Stimulated activated CD4-positive, alpha-beta T cell treated with anti-CD3 and anti-CD28 coated beads, Interleukin-4, amount 100 ng/mL, for 4 hours (primary cell): ENCODE measurements around the gene ABCC8.
"Not testable (repeated sequence)": the region's sequence is repeated elsewhere in the genome, so short reads cannot be mapped to it uniquely, and the experiment has no call there.

Experiments
- DNase-seq, 2 experiments: peaks; one replicate each; pipeline ENCODE4 v3.0.0-alpha.2; 2020

The ABCC8 gene

DNA sequence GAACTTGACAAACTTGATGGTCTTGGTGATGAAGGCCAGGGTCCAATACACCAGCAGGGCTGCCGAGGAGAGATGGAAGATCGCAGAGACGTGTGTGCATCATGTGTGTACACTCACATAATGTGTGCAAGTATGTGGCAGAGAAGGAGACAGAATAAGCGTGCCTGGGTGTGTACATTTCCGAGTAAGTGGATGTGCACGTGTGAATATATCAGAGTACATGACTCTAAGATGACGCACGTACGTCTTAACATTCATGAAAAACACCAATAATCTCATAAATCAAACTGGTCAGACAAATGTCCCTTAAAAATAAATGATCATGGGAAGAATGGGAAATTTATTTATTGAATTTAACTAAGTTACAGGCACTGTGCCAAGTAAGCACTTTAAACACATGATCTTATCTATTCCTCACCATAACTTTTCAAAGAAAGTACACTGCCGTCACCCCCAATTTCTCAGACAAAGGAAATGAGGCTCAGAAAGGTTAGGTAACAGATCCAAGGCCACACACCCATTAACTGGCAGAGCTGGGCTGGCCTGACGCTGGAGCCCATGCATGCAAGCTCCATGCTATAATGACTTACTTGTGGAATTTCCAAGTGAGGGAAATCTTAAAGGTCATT lies 13.0 kb downstream of the ABCC8 start:
- DNase-seq: no peak

DNA sequence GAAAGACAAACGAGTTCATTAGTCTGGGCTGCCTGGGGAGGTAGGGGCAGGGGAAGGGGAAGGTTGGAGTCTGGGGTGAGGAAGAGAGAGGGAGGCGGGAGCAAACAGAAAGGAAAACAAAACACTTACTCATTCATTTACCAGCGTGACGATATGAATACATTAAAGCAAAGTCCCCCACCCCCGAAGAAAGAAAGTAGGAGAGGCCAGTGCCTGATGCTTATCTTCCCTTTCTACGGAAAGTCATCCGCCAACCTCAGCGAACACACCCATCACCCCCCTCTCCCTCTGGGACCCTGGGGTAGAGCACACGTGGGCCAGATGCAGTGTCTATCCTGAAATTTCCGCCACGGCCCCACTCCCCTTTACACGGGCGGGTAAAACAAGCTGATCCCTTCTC lies 13.7 kb downstream of the ABCC8 start:
- no peak for DNase-seq

DNA sequence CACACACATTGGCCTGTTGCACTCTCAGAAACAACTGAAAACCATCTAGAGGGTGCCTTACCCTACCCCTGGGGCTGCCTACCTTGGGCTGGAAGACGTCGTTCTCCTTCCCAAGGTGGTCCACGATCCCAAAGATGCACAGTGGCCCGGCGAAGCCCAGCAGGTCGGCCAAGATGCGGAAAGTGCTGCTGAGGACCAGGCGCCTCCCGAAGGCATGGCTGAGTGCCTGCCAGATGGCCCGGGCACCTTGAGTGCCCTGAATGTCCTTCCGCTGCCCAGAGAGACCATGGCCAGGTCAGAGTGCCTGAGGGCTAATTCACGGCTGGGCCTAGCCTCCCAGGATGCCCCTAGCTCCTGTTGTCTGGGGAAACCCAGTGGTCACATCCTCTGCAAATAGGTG lies 16.2 kb downstream of the ABCC8 start:
- DNase-seq: no peak

DNA sequence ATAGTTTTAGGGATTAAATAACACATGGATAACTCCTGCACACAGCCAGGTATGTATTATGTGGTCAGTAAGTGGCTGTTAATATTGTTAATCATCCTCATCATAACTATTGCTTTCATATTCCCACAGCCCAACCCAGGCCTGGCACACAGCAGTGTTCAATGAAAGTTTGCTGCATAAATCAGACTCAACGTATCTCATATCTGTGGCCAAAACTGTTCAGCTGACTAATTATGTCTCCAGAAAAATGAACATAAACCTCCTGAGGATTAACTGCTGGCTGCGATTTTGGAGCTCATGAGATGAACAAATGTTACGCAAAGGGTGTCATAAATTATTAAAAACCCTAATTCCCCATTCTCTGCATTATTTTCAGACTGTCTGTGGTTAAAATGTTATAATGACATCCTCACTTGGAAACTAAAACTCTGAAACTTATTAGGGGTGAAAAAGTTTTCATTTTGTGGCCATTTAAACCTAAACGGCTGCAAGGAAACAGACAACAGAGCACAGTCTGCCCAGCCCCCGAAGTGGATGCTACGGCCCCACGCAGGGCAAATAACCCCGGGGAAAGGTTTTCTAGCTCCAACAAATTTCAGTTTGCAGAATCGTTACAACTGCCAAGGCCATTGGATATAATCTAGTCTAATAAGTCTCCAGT lies 17.3 kb downstream of the ABCC8 start:
- DNase-seq: no peak

DNA sequence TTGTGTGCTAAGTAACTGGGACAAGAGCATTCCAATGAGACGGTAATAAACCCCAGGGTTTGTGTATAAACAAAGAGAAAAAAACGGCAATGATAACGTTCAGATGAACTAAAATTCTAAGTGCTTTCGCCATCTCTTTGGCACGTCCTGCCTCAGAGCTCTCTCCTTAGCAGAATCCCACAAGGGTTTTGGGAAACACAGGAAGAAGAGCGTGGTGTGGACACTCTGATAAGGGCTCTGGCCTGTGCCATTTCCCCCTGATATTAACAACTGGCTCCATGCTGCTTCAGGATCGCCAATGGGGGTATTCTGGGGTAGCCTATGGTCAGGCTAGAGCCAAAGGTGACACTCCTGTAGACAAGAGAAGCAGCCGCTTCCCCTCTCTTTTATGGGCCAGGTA lies 18.4 kb downstream of the ABCC8 start:
- no peak for DNase-seq

DNA sequence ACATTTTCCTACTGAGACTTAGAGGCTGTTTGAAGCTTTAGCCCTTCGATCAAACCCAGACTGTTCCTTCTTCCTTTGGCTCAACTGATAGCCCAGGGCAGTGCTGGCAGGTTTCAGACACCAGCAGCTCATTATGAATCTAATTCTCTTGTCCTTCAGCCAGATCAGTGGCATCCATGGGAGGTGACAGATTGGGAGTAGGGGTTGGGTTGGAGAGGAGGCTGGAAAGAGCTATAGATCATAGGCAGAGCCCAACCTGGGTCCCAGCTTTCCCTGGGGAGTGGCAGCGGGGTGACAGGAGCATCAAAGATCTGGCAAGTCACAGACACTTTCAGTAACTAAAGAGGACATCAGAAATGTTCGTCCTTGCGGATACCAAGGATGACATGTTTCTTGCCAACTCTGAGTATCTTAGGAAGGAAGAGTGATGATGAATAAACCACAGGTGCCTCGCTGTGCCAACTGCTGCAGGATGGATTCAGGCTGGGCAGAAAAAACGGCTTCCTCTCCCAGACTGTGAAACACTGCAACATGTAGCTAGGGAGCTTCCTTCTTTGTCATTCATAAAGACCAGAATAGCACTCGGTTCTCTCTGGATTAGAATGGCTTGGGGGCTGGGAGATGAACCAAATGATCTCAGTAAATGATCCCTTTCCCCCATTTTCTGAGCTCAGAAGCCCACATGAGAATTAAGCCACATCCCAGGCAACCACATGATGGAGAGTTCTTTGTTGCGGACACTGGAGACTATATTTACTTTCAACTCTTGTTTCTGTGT lies 19.1 kb downstream of the ABCC8 start:
- no peak for DNase-seq

DNA sequence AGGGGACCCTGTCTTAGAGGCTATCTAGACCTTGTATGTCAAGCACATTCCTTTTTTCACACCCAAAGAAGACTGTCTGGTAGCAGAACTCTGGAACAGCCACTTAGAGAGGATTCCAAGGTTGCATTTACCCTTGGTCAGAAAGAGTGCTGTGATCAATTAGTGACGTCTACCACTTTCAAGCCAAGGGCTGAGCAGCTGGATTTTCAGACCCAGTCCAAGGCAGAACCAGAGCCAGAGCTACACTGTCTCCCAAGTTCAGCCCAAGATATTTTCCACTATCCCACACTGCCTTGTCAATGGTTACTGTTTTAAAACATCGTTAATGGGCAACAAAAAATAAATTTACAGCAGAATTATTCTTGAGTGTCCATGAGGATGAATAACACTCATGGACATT lies 24.0 kb downstream of the ABCC8 start:
- DNase-seq: no peak

DNA sequence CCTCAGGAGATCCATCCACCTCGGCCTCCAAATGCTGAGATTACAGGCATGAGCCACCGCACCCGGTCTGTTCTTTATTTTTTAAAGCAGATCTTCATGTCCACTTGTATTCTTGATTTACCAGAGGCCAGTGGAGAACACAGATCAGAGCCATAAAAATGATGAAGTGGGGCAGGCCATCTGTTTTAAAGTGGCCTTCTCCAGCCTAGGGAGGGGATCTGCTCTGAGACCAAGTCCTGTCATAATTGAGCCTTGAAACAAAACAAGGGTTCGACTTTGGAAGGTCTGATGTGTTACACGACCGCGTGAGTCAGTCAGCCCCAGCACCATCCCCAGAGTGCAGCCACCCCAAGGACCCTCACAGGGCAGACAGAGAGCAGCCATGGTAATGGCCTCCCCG lies 27.5 kb downstream of the ABCC8 start:
- no peak for DNase-seq

DNA sequence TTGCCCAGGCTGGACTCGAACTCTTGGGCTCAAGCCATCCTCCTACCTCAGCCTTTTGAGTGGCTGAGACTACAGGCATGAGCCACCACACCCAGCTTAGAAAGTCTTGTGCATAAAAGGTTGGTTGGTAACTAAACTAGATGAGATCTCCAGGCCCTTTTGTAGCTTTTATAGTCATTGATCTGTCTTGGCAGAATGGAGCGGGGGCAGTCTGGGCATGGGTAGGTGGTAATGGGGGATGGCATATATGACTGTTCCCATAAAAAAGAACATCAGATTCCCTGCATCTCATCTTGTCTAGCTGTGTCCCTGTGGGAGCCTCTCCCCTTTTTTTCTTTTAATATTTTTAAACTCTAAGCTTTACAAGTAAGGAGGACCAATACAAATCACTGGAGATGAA lies 30.2 kb downstream of the ABCC8 start:
- DNase-seq: no peak

DNA sequence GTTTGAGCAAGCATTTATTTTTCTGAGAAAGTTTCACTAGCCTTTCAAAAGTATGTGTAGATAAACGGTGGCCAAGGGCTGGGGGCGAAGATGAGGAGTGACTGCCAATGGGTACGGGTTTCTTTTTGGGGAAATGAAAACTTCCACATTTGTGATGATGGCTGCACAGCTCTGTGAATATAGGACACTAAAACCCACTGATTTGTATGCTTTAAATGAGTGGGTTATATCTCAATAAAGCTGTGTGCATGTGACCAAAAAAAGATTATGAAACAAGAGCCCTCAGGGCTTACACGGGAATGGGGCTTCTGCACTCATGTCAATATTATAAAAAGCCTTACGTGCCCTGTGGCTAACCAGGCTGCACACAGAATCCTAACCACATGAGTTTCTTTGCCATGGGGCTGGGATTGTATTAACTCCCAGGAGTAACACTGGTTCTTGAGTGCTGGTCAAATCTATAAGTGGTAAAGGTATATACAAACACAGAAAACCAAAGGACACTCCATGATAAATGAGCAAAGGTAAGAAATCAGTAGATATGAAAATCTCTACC lies 31.3 kb downstream of the ABCC8 start:
- no peak for DNase-seq

DNA sequence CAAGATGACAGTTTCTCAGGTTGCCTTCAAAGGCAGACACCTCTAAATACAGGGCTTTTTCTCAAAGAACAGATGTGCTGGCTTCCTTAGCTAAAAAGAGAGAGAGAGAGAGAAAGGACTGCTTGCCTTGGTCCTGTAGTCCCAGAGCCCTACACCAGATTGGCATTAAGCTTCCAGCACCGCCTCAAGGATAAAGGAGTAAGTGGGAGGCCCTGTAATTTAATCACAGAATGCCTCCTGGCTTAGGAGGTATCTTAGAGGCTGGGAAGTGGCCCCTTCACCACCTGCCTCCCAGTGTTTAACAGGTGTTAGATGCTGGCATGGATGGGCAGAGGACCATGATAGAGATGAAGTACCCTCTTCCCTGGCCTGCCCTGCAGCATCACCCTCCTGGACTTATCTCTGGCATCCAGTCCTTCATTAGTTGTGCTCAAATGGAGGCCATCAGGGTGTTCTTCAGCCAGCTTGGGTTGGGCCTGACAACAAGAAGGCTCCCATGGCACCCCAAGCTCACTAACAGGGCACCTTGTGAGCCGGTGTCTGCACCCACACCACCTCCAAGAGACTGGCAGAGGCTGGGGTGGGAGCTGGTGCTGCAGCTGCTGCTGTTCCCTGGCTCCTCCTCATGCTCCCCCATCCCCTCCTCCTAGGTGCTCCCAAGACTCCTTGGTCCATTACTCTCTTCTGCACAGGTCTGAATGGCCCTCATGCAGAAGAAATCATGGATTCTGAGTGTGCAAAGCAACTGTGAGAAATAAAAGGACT lies 32.5 kb downstream of the ABCC8 start:
- DNase-seq: no peak

DNA sequence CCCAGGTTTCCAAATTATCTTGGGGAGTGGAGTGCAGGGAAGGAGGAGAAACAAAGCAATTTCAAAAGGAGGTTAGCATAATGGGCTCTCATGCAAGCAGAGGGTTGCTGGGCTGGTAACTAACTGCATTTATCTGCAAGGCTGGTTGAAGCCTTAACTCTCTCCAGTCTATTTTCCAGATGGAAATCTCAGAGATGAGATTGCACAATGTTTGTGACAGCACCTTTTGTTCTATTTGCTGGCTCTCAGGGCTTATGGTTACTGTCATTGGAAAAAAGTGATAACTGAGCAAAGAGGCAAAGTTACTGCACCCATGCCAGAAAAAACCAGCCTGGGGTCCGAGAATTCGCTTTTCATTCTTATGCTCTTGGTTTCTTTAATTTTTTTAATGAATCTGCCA lies 33.2 kb downstream of the ABCC8 start:
- no peak for DNase-seq

DNA sequence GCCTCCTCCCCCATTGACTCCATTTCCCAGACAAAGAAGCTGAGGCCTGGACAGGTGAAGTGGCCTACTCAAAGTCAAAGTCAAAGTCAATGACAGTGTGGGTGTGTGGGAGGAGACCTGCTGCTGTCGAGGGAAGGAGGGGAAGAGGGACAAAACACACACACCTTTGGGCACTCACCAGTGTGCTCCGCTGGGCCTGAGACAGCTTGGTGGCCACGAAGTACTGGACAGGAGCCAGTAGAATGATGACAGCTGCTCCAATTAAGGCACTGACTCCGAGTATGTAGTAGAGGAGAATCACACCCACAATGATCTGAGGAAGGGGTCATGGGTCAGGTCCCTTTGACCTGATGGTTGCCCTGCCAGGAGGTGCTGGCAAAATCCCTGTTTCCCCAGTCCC lies 33.6 kb downstream of the ABCC8 start:
- DNase-seq: no peak

DNA sequence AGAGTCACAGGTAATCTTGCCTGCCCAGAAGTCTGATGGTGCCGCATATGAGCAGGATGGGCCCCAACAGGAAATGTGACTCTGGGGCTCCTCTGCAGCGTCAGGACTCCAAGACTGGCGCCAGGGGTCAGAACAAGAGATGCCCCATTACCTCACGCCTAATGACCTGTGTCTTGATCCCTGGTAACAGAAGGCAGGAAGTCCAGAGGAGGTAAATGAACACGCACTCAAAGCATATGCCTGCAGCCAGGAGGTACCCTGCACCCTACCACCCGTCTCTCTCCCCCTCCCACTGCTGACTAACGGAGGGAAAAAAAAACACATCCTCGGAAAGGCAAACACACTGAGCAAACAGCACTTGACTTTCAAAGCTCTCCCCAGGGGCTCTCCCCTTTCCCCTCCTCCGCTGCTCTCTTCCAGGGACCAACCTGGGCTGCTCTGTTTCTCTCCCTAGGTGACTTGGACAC lies 37.3 kb downstream of the ABCC8 start:
- DNase-seq: no peak

DNA sequence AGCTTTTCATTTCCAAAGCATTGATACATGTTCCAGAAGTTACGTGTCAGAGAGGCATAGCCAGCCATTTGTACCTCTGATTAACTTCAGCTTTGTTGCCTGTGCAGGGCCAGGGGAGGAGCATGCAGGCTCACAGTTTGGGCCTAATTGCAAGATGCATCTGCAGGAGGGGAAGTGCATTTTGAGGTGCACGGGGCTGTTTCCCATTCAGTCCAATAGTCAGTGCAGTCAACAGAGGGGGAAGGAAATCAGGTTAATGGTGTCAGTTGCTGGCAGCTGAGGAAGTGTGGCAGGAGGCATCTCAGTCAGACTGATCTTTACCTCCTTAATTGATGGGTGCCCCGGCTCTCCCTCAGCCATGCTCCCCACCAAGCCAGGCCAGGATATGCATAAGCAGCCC lies 39.3 kb downstream of the ABCC8 start:
- DNase-seq: no peak

DNA sequence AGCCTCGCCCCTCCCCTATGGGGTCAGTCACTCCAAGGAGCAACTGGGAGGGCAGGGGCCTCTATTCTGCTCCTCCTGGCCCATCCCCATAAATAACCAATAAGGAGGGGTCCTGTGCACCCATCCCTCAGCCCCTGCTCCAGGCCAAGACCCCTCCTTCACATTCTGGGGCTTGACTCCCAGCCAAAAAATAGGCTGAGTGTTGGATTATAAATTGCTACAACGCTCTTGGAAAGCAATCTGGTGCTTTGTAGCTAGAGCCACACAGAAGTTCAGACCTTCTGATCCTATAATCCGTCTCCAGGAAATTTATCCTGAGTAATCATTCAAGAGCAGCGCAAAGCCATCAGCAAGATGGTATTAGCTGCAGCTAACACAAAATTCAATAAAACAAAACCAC lies 42.5 kb downstream of the ABCC8 start:
- DNase-seq: no peak

DNA sequence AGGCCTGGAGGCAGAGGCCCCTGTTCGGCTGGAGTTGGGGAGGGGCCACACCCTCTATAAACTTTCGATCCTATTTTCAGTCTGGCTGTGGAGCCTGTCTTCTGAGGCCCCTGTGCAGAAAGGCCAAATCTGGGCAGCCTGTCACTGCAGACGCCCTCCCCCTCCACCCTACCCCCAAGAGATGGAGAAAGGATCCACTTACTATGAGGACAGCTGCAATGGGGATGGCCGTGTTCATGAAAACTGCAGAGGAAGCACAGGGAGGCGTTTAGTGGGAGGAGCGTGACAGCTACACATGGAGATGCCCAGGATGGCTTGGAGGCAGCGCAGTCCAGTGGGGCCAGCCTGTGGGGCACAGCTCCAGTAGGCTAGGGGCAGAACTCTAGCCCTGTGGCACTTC lies 44.6 kb downstream of the ABCC8 start:
- DNase-seq: no peak

DNA sequence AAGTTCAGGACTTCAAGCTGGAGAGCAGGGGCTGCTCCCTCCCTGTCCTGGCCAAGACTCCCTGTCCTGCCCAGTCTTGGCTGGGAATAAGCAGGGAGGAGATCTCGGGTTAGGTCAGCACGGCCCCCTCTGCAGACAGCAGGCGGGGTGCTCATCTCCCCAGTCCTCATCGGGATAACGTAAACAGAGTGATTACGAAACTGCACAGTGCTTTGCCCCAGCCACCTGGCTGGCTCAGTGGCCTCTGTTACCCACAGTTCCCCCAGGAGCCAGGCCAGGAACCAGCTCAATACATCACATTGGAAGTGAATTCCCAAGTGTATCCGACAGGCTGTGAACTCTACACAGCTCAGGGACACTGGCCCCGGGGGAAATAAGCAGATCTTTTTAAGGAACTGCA lies 45.5 kb downstream of the ABCC8 start:
- DNase-seq: no peak

DNA sequence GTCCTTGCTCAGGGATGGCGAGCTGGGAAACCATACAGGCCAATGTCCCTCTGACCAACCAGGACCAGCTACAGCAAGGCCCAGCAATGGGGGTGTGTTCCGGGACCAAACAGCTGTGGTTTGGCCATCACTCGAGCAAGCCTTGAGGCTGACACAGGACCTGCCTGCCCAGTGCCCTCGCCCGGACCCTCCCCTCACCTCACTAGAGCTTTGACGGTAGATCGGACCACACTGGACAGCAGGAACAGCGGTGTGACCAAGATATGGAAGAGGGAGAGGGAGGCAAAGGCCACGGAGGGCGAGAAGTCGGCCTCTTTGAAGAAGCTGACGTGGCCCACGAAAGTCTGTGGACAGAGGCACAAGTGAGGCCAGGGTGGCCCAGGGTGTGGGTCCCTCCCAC lies 46.0 kb downstream of the ABCC8 start:
- no peak for DNase-seq

DNA sequence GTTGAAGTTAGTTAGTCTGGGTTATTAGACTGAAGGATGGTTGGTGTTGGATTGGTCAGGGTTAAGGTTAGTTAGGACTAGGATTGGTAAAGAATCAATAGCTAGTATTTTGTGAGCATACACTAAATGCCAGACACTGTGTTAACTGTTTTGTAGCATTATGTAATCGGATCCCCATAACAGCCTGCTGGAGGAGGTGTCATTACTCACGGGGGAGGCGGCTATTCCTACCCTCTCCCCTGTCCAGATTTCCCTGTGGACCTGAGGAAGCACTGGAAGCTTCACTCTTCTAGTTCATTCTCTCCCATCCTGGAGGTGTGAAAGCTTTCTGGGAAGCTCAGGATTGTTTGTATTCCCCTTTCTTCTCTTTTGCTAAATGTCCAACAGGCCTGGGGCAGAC lies 47.7 kb downstream of the ABCC8 start:
- no peak for DNase-seq

DNA sequence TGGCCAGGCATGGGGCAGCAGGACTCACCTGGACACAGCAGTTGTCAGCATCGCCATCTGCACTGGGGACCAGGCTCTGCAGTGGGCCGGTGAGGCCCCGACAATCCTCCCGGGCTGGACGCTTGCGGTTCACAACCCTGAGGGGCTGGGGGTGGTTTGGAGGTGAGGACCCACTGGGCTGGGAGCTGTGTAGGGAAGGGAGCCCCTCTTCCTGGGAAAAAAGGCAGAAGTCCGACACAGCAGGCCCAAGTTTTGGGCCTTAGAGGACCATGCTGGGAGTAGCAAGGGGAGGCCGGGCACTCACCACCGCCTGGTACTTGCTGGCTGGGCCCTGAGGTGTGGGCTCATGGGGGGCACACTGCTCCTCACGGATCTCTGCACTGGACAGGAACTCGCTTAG lies 48.4 kb downstream of the ABCC8 start:
- DNase-seq: no peak

DNA sequence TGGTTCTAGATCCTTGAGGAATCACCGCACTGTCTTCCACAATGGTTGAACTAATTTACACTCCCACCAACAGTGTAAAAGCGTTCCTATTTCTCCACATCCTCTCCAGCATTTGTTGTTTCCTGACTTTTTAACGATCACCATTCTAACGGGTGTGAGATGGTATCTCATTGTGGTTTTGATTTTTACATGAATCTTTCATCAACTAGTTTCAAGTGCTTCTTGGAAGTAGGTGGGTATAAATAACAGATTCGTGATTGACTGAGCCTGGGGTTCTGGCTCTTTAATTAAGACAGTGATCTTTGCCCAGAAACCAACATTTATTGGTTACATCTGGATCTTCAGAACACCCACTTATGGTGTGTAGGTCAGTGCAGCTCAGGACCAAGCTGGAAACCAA lies 50.4 kb downstream of the ABCC8 start:
- DNase-seq: not testable (repeated sequence)
